SH-SY5Y (cell line): ENCODE data around the gene ARL6IP6.

Experiments used
- GATA2 ChIP-seq: IDR thresholded peaks from 2 replicates; pipeline ENCODE4 v1.6.1; 2011; ENCODE audit warnings: mild to moderate bottlenecking, low read depth, low read length
- GATA3 ChIP-seq: IDR thresholded peaks from 2 replicates; pipeline ENCODE4 v1.6.1; 2011; ENCODE audit warnings: low read depth, mild to moderate bottlenecking, low read length, moderate library complexity

DNA sequence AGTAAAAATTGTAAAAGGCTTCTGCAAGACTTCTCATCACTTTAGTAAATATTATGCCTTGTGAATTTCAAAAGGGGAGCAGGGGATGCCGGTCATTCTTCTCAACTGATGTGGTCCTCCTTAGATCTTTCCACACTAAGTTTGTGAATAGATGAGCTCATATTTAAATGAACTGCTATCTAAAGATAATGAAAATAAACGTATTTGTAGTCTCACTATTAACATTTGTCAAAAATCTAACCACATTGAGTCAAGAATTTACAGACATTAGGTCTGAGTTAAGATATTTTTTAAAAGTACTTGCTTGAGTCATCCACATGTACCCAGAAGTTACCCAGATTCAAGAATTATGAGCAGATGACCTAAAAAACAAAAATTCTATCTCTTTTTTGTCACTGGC lies 7.7 kb upstream of the ARL6IP6 start:
- TF ChIP-seq GATA3: no peak
- TF ChIP-seq GATA2: no peak
